ENCODE measurements around the gene GPNMB. TPM values are rescaled to one million over a fixed set of nuclear protein-coding genes. Genes with fewer than 3 reads are reported as not detected.

Gene GPNMB
- total and polyA plus RNA-seq, 2 of the 13 experiments (the other 11 are each of a cell fraction or from before 2014, with no cell fraction given), result 1.1 to 1.6 TPM

DNA sequence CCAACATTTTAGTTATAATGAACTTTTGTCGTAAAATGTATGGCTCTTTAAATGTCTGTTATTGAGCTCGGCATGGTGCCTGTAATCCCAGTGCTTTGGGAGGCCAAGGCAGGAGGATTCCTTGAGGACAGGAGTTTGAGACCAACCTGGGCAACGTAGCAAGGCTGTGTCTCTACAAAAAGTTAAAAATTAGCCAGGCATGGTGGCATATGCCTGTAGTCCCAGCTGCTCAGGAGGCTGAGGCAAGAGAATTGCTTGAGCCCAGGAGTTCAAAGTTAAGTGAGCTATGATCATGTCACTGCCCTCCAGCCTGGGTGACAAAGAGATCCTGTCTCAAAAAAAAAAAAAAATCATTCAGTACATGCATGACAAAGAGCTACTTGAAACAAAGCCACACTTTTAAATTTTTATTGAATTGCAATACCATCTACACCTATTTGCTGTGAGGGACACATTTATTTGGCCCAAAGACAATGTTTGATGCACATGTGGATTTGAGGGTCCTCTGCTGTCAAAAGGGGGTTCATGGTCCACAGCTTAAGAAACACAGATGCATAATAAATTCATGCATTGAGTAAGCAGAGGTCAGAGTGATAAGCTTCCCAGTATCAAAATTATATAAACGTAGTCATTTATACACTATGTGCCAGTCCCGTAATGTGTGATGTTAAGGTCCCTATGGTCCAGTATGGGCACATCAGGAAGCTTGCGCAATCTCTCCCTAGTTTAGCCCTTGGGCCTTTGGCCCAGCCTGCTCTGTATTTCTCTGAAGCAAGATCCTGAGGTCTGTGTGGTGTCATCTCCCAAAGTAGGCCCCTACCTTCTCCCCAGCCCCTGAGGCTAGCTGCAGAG, 48.2 kb downstream of the GPNMB start (continued):
- TF ChIP-seq, protein P1, sequence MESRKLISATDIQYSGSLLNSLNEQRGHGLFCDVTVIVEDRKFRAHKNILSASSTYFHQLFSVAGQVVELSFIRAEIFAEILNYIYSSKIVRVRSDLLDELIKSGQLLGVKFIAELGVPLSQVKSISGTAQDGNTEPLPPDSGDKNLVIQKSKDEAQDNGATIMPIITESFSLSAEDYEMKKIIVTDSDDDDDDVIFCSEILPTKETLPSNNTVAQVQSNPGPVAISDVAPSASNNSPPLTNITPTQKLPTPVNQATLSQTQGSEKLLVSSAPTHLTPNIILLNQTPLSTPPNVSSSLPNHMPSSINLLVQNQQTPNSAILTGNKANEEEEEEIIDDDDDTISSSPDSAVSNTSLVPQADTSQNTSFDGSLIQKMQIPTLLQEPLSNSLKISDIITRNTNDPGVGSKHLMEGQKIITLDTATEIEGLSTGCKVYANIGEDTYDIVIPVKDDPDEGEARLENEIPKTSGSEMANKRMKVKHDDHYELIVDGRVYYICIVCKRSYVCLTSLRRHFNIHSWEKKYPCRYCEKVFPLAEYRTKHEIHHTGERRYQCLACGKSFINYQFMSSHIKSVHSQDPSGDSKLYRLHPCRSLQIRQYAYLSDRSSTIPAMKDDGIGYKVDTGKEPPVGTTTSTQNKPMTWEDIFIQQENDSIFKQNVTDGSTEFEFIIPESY (CRISPR knock-in tag; IDR thresholded peaks at IDR 0.05), result peak; percentile 47; the same call in 1 of the 2 replicates
- TF ChIP-seq, protein P2, sequence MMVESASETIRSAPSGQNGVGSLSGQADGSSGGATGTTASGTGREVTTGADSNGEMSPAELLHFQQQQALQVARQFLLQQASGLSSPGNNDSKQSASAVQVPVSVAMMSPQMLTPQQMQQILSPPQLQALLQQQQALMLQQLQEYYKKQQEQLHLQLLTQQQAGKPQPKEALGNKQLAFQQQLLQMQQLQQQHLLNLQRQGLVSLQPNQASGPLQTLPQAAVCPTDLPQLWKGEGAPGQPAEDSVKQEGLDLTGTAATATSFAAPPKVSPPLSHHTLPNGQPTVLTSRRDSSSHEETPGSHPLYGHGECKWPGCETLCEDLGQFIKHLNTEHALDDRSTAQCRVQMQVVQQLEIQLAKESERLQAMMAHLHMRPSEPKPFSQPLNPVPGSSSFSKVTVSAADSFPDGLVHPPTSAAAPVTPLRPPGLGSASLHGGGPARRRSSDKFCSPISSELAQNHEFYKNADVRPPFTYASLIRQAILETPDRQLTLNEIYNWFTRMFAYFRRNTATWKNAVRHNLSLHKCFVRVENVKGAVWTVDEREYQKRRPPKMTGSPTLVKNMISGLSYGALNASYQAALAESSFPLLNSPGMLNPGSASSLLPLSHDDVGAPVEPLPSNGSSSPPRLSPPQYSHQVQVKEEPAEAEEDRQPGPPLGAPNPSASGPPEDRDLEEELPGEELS (CRISPR knock-in tag; IDR thresholded peaks at IDR 0.05), result peak; percentile 60
- TF ChIP-seq ZFX (CRISPR knock-in tag; IDR thresholded peaks at IDR 0.05; ENCODE audit: low read depth), result peak; percentile 89
- TF ChIP-seq, protein P3, sequence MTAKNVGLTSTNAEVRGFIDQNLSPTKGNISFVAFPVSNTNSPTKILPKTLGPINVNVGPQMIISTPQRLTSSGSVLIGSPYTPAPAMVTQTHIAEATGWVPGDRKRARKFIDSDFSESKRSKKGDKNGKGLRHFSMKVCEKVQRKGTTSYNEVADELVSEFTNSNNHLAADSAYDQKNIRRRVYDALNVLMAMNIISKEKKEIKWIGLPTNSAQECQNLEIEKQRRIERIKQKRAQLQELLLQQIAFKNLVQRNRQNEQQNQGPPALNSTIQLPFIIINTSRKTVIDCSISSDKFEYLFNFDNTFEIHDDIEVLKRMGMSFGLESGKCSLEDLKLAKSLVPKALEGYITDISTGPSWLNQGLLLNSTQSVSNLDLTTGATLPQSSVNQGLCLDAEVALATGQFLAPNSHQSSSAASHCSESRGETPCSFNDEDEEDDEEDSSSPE (CRISPR knock-in tag; IDR thresholded peaks at IDR 0.05), result 0 out of 2 replicates have a peak, but pooled peaks have one; percentile 2
- 0 out of 2 replicates have a peak, but pooled peaks have one; percentile 78 for TF ChIP-seq ZNF556 (CRISPR knock-in tag; IDR thresholded peaks at IDR 0.05; ENCODE audit: borderline replicate concordance)
- TF ChIP-seq ETV6 (CRISPR knock-in tag; conservative IDR thresholded peaks at IDR 0.05), result 0 out of 2 replicates have a peak, but pooled peaks have one; percentile 30
- TF ChIP-seq, protein P4, sequence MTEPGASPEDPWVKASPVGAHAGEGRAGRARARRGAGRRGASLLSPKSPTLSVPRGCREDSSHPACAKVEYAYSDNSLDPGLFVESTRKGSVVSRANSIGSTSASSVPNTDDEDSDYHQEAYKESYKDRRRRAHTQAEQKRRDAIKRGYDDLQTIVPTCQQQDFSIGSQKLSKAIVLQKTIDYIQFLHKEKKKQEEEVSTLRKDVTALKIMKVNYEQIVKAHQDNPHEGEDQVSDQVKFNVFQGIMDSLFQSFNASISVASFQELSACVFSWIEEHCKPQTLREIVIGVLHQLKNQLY (CRISPR knock-in tag; IDR thresholded peaks at IDR 0.05), result peak; percentile 42
- no peak for TF ChIP-seq YEATS4 (CRISPR knock-in tag; IDR thresholded peaks at IDR 0.05; ENCODE audit: borderline replicate concordance)
- TF ChIP-seq, protein P5, sequence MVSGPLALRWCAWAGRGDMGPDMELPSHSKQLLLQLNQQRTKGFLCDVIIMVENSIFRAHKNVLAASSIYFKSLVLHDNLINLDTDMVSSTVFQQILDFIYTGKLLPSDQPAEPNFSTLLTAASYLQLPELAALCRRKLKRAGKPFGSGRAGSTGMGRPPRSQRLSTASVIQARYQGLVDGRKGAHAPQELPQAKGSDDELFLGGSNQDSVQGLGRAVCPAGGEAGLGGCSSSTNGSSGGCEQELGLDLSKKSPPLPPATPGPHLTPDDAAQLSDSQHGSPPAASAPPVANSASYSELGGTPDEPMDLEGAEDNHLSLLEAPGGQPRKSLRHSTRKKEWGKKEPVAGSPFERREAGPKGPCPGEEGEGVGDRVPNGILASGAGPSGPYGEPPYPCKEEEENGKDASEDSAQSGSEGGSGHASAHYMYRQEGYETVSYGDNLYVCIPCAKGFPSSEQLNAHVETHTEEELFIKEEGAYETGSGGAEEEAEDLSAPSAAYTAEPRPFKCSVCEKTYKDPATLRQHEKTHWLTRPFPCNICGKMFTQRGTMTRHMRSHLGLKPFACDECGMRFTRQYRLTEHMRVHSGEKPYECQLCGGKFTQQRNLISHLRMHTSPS (CRISPR knock-in tag; IDR thresholded peaks at IDR 0.05; ENCODE audit: low read depth), result peak; percentile 72; the same call in 1 of the 2 replicates
- TF ChIP-seq, protein P6, sequence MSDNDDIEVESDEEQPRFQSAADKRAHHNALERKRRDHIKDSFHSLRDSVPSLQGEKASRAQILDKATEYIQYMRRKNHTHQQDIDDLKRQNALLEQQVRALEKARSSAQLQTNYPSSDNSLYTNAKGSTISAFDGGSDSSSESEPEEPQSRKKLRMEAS (IDR thresholded peaks at IDR 0.05), result peak; percentile 23; the same call in 1 of the 2 replicates
- peak; percentile 29; the same call in 1 of the 2 replicates for TF ChIP-seq IRF2 (CRISPR knock-in tag; IDR thresholded peaks at IDR 0.05)
- TF ChIP-seq, protein P7, sequence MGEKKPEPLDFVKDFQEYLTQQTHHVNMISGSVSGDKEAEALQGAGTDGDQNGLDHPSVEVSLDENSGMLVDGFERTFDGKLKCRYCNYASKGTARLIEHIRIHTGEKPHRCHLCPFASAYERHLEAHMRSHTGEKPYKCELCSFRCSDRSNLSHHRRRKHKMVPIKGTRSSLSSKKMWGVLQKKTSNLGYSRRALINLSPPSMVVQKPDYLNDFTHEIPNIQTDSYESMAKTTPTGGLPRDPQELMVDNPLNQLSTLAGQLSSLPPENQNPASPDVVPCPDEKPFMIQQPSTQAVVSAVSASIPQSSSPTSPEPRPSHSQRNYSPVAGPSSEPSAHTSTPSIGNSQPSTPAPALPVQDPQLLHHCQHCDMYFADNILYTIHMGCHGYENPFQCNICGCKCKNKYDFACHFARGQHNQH (CRISPR knock-in tag; IDR thresholded peaks at IDR 0.05), result peak; percentile 22; the same call in 1 of the 2 replicates
- TF ChIP-seq ZNF629 (CRISPR knock-in tag; conservative IDR thresholded peaks at IDR 0.05), result no peak; the same call in 1 of the 2 replicates
- TF ChIP-seq CREB1 (IDR thresholded peaks at IDR 0.05), result 0 out of 2 replicates have a peak, but pooled peaks have one; percentile 16
- TF ChIP-seq CREB1 (CRISPR knock-in tag; IDR thresholded peaks at IDR 0.05), result peak; percentile 66
- no peak for TF ChIP-seq LCORL (IDR thresholded peaks at IDR 0.05)
- TF ChIP-seq LCORL (CRISPR knock-in tag; IDR thresholded peaks at IDR 0.05), result peak; percentile 54; the same call in 1 of the 2 replicates
- TF ChIP-seq PITX1 (CRISPR knock-in tag; IDR thresholded peaks at IDR 0.05), result peak; percentile 8; the same call in 1 of the 2 replicates
- TF ChIP-seq RXRA (CRISPR knock-in tag; IDR thresholded peaks at IDR 0.05), result 0 out of 2 replicates have a peak, but pooled peaks have one; percentile 8
- no peak for TF ChIP-seq PAF1 (CRISPR knock-in tag; IDR thresholded peaks at IDR 0.05)

Measured in HepG2 (cell line).